HG03521 (cell line): ENCODE results near the gene ZNF213.

Experiments
- ATAC-seq: cut with Tn5 transposase; IDR thresholded peaks from one replicate; pipeline ENCODE4 v1.9.1; 2021; ENCODE audit warnings: mild to moderate bottlenecking, moderate library complexity; ENCODE audit not compliant: unreplicated experiment

ZNF213 gene

DNA sequence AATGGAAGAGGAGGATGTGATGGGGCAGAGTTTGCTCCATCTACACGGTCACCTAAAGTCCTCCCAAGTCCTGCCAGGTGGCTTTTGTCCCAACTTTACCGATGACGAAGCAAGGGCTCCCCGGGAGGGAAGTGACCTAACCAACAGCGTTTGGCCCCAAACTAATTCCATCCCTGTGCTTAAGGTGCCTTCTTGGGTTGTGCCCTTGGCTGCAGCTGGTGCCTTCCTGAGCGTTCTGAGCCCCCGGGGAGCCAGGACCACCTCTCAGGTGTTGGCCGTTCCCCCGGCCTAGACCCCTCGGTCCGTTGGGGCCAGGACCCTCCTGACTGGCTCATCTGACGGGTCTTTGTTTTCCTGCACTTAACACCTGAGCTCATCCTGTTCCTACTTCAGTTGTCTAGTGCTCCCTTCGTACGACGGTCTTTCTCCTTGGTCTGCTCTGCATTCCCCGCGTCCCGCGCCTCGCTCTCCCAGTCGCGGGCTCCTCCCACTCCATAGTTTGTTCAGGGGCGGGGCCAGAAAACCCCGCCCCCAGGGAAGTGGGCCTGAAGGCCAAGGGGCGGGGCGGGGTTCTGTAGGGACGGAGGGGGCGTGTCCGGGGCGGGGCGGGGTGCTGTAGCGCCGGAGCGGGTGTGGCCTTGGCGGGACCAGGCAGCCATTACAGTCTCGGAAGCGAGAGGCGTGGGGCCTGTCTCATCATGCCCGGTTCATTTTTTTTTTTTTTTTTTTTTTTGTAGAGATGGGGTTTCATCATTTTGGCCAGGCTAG, 34.9 kb upstream of the ZNF213 start:
- ATAC-seq: peak; percentile 69

GRCh38 chr16:3101018-3101840, 33.6 kb upstream of the ZNF213 start:
- no peak for ATAC-seq

DNA sequence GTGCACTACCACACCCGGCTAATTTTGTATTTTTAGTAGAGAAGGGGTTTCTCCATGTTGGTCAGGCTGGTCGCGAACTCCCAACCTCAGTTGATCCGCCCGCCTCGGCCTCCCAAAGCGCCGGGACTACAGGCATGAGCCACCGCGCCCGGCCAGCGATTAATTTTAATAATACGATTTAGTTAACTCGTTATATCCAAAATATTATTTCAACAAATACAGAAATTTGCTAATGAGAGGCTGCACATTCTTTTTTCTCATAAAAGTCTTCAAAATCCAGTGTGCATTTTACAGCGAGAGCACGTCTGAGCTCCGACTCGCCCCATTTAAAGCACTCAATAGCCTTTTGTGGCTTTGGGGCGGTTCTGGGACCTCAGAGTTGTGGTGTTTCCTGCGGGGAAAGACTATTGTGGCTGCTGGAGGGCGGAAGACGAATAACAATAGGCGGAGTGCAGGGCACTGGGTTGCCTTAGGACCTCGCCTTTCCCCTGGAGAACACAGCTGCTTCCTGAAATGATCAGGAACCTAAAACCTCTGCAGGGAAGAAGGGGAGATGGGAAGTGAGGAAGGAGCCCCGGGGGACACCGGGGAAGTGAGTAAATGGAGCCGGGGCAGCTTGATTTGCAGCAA, 32.9 kb upstream of the ZNF213 start:
- ATAC-seq: no peak

DNA sequence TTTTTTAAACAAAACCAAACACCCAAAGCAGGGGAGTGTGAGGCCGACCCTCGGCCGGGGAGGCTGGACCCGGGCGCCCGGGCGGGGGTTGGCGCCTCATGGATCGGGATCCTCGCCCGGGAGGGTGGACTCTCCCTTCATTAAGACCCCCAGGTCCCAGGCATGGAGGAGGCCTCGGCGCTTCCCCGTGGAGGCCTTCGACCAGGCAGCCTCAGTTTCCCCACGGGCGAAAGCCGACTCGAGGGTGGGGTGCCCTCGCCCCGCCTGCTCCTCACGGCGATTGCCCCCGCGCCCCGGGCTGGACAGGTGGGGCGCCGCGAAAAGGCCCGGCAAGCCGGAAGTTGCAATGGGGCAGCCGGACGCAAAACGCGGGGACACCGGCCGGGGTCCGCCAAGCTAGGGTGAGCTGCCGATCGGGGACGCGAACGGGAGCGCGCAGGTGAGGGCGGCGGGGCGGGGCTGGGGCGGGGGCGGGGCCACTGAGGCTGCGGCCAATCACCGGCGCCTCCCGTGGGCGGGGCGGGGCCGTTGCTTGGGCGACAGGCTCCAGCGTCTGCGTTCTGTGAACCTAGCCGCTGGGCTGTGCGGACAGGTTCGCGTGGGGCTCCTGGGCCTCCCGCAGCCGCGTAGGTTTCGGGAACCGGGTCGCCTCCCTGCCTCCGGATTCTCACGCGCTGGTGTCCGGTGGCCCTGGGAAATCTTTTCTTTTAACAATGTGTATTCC, 28.5 kb upstream of the ZNF213 start:
- peak; percentile 79 for ATAC-seq

DNA sequence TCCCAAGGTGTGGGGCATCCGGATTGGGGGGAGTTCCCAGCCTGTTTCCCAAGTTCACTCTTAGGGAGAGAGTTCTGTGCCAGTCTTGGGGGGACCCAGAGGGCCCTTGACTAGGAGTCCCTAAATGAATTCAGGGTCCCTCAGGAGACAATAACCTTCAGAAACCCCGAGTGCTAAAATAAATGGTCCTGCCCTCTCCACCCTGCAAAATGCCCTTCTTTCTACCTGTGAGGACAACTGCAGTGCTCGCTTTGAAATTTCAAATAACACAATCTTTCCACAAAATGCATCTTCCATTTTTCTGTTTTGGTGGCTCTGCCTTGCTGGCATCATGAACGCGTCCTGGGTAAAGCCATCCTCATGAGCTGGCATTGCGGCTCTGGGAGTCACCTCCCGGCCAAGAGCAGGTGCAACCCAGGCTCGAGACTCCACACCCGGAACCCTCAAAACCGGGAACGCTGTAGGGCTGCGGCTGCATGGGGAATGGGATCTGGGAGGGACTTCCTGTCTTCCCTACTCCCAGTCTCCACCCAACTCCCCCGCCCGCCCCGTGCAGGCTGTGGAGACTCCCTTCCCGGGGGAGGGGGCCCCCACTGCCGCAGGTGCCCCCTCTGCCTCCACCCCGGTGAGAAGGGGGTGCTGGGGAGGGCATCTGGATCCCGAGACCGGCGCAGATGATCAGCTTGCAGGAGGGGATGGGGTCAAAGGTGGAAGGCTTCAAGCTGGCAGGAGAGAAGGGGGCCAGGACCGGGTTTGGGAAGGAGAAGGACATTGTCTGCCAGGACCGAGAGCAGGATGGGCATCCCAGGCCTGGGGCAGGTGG, 22.6 kb upstream of the ZNF213 start, which contains the start of gene ZNF205:
Gene ZNF205, plus strand, starts transcription at position 529 of the 823 bp plus-strand sequence. CDS start 845 bp downstream, outside the sequence.
- no peak for ATAC-seq

- ATAC-seq: no peak
These were observed 21.8 kb upstream of the ZNF213 start for GRCh38 chr16:3112881-3113574.

DNA sequence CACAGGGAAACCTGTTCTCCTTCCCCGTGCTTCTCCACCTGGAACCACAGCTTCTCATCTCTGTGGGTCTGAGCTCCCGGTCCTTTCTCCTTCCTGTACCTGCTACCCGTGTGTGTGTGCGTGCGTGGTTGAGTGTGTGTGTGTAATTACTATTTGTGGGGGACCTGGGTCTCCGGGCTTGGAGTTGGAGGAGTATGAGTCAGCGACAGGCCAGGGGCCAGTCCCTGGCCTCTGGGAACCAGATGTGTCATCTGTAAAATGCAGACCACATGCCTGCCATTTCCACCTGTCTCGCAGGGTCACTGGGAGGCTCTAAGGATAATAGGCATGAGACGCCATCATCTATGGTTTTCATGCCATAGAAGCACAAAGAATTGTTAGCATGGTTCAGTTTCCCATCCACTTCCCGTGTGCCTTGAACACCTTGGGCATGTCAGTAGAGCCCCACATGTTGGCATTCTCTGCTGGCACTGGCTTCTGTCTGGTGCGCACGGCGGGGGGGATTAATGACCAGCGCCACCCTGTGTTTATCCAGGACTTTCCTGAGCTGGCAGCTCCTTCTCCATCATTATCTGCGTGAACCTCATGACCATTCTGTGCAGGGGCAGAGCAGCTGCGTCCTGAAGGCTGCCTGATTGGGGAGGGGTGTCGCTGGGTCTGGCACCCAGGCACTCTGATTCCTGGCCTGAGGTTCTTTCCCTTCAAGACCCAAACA, 20.9 kb upstream of the ZNF213 start:
- no peak for ATAC-seq

GRCh38 chr16:3115003-3115402, 19.8 kb upstream of the ZNF213 start:
- ATAC-seq: no peak

- ATAC-seq: no peak
These were observed 19.3 kb upstream of the ZNF213 start for GRCh38 chr16:3115561-3115960.

DNA sequence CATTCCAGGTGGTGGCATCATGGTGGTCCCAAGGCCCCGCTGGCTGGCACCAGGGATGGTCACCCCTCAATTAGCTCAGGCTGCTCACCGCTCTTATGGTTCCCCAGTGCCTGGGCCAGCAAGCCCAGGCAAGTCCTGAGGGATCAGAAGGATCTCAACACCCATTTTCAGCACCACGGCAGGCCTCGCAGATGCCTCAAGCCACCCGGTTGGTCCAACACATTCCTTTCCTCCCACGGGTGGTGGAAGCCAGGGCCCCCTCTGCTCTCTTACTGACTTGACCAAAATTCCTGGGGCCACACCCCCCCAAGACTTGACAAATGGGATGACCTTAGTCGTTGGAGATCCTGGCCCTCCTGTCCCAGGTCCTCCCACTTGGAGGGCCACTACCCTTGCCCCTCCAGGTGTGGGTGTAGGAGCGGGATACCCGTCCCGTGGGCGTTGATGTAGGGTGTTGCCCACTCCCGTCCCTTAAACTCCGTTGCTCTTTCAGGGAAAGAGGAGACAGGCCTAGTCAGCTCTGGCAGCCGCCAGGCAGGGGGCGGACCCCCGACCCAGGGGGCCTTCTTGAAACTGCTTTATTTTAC, 16.5 kb upstream of the ZNF213 start:
- ATAC-seq: no peak

- no peak for ATAC-seq
These were observed 16.0 kb upstream of the ZNF213 start for GRCh38 chr16:3118846-3119245.

DNA sequence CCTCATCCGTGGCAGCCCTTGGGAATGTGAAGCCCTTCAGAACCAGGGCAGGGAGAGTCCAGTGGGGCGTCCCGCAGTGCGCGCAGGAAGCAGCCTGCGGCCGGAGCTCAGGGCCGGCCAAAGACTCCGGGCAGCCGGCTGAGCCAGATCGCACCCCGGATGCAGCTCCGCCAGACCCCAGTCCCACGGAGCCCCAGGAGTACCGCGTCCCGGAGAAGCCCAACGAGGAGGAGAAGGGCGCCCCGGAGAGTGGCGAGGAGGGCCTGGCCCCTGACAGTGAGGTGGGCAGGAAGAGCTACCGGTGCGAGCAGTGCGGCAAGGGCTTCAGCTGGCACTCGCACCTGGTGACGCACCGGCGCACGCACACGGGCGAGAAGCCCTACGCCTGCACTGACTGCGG, 15.5 kb upstream of the ZNF213 start:
- no peak for ATAC-seq

- ATAC-seq: no peak
These were observed 15.0 kb upstream of the ZNF213 start for GRCh38 chr16:3119701-3120408.

GRCh38 chr16:3120435-3120834, 14.4 kb upstream of the ZNF213 start:
- ATAC-seq: no peak

GRCh38 chr16:3121851-3122467, 12.9 kb upstream of the ZNF213 start:
- ATAC-seq: no peak

- ATAC-seq: no peak
These were observed 11.8 kb upstream of the ZNF213 start for GRCh38 chr16:3122926-3123570.
